Keratinocyte (primary cell): ENCODE results near the gene SYVN1. TPM values are rescaled to one million over a fixed set of nuclear protein-coding genes. Genes with fewer than 3 reads are reported as not detected.

Experiments
- DNase-seq: peaks from one replicate; pipeline ENCODE4 v3.0.0-alpha.2; 2011; ENCODE audit warnings: low read depth, missing footprints, low spot score
- FAIRE-seq: peaks from 2 replicates; lab custom pipeline; 2011; peaks lifted over from hg19 to GRCh38; lab: Jason Lieb, UNC
- H2AFZ ChIP-seq: 2 replicates; pipeline ENCODE4 v1.6.0; 2012; ENCODE audit warnings: low read length, control low read depth, inconsistent platforms; ENCODE audit not compliant: control insufficient read depth
- H3K27ac ChIP-seq: 2 replicates; pipeline ENCODE4 v1.5.1; 2011; ENCODE audit warnings: low read length; ENCODE audit not compliant: control insufficient read depth, insufficient read depth
- H3K27me3 ChIP-seq: 3 replicates; pipeline ENCODE4 v1.6.0; 2011; ENCODE audit warnings: low read length; ENCODE audit not compliant: control insufficient read depth, insufficient read depth; ENCODE audit errors: extremely low read depth
- H3K36me3 ChIP-seq, 2 experiments: 2 replicates in 1 of 2; 3 replicates in 1 of 2; pipeline ENCODE4 v1.5.1; 2011; ENCODE audit warnings: low read length in 2 of 2, mild to moderate bottlenecking in 1 of 2; ENCODE audit not compliant: control insufficient read depth in 2 of 2, insufficient read depth in 2 of 2; ENCODE audit errors: extremely low read depth in 1 of 2
- H3K4me1 ChIP-seq: 3 replicates; pipeline ENCODE4 v1.5.1; 2011; ENCODE audit warnings: low read length; ENCODE audit not compliant: control insufficient read depth, insufficient read depth; ENCODE audit errors: extremely low read depth
- H3K4me2 ChIP-seq: 3 replicates; pipeline ENCODE4 v1.6.0; 2011; ENCODE audit warnings: low read depth, low read length; ENCODE audit not compliant: control insufficient read depth, insufficient read depth; ENCODE audit errors: extremely low read depth
- H3K4me3 ChIP-seq, 3 experiments: fragments of 200-600 bp in 1 of 3; sonication (generic) in 1 of 3; 2 replicates in 2 of 3; 3 replicates in 1 of 3; pipeline ENCODE4 v1.5.1; 2011 to 2016; ENCODE audit warnings: low read length in 3 of 3, mild to moderate bottlenecking in 3 of 3, control low read depth in 2 of 3, inconsistent platforms in 1 of 3, low read depth in 1 of 3, mixed read lengths in 1 of 3, mixed run types in 1 of 3, moderate library complexity in 1 of 3; ENCODE audit not compliant: control insufficient read depth in 2 of 3, insufficient read depth in 2 of 3; ENCODE audit errors: extremely low read depth in 1 of 3
- H3K79me2 ChIP-seq: 2 replicates; pipeline ENCODE4 v1.6.0; 2012; ENCODE audit warnings: low read length; ENCODE audit not compliant: control insufficient read depth, insufficient read depth
- H3K9ac ChIP-seq: 3 replicates; pipeline ENCODE4 v1.6.0; 2011; ENCODE audit warnings: low read length; ENCODE audit not compliant: control insufficient read depth, insufficient read depth; ENCODE audit errors: extremely low read depth
- H3K9me1 ChIP-seq: 3 replicates; pipeline ENCODE4 v1.6.0; 2011; ENCODE audit warnings: low read length; ENCODE audit not compliant: control insufficient read depth, insufficient read depth; ENCODE audit errors: extremely low read depth
- H3K9me3 ChIP-seq: 2 replicates; pipeline ENCODE4 v1.5.1; 2012; ENCODE audit warnings: low read depth, low read length; ENCODE audit not compliant: control insufficient read depth
- H4K20me1 ChIP-seq: 3 replicates; pipeline ENCODE4 v1.6.0; 2011; ENCODE audit warnings: low read length; ENCODE audit not compliant: control insufficient read depth, insufficient read depth; ENCODE audit errors: extremely low read depth
- EZH2 ChIP-seq: IDR thresholded peaks from one replicate; pipeline ENCODE4 v1.6.1; 2012; ENCODE audit warnings: inconsistent platforms, mild to moderate bottlenecking, low read length, moderate library complexity
- dilution Hi-C: fragments of 300-500 bp; cut with MboI; formaldehyde crosslinking; loops from one replicate; pipeline ENCODE4 v1.7.0; 2020; ENCODE audit warnings: low sequenced_read_pairs; ENCODE audit not compliant: extremely low pct_ligation_motif_present
- polyA plus RNA-seq, 5 experiments: library from polyadenylated mRNA; depleted of rRNA in 3 of 5; stranded (reverse) in 3 of 5; stranded (forward) in 1 of 5; unstranded in 1 of 5; fragments of >200 nt; gene quantifications; 1 replicate in 1 of 5; 2 replicates in 3 of 5; 3 replicates in 1 of 5; pipeline versions ENCODE4 v1.2.1 to v1.2.3, GENCODE V29; 2011 to 2012; ENCODE audit warnings: missing spikeins in 2 of 5, low read depth in 1 of 5, low replicate concordance in 1 of 5
- TF ChIP-seq, protein P1 (sequence below), 3 experiments: IDR thresholded peaks in 1 of 3; conservative IDR thresholded peaks in 1 of 3; optimal IDR thresholded peaks in 1 of 3; 2 replicates in 2 of 3; 3 replicates in 1 of 3; pipeline versions ENCODE3 to v1.5.1; 2011; ENCODE audit warnings: low read length in 3 of 3, mild to moderate bottlenecking in 3 of 3, moderate library complexity in 2 of 3, control low read depth in 1 of 3, inconsistent platforms in 1 of 3; ENCODE audit not compliant: insufficient read depth in 2 of 3; ENCODE audit errors: extremely low read depth in 1 of 3

Gene SYVN1
- polyA plus RNA-seq, 1 donor (not counting 4 experiments of a cell fraction or from before 2014, with no cell fraction given), result 10.8 TPM

DNA sequence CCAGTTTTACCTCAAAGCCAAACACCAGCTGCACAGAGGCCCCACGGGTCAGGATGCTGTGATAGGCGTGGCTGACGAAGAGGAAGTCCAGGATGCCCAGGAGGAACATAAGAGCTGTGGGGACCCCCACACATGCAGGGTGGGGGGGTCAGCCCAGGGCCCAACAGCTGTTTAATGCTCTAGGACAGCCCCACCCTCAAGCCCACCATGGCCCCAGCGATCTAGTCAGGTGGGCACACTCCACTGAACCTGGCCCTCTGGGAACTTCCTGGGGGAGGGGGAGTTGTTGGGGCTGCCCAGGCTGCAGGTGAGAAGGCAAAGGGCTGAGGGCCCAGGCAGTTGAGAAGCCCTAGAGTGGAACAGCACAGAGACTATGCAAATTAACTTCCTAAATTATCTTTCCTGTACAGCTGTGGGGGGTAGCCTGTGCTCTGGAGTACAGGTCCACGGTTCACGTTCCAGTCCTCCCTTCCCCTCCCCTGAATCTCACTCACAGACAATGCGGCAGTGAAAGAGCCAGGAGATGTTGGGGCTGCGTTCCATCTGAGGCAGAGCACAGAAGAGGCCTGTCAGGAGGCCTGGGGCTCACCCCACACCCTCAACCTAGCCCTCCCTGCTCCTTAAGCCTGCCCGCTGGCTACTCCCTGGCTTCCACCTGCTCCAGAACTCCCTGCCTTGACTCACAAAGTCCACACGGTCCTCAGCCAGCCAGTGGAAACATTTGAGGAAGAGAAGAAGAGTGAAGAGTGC lies 1.9 kb downstream of the SYVN1 start:
- peaks cover 32% of the 10 kb centered on the region for H3K79me2 ChIP-seq
- H3K27ac ChIP-seq, result no peak overlapping the region
- dilution Hi-C loops, result no loop called here
- H3K9ac ChIP-seq, result no peak overlapping the region
- DNase-seq (no peak), FAIRE-seq (no peak)
- no peak overlapping the region for H3K4me3 ChIP-seq
- H3K36me3 ChIP-seq, result peaks cover 36 to 41% of the 10 kb centered on the region in 2 experiments
- no peaks in the 10 kb centered on the region for H3K9me3 ChIP-seq
- peaks cover 20% of the 10 kb centered on the region for H3K4me1 ChIP-seq
- no peak overlapping the region for H2AFZ ChIP-seq
- H3K4me2 ChIP-seq, result peak overlapping the region; percentile 99
- H3K9me1 ChIP-seq, result no peaks in the 10 kb centered on the region
- H3K27me3 ChIP-seq, result no peaks in the 10 kb centered on the region
- no peak for TF ChIP-seq EZH2
- TF ChIP-seq, protein P1, sequence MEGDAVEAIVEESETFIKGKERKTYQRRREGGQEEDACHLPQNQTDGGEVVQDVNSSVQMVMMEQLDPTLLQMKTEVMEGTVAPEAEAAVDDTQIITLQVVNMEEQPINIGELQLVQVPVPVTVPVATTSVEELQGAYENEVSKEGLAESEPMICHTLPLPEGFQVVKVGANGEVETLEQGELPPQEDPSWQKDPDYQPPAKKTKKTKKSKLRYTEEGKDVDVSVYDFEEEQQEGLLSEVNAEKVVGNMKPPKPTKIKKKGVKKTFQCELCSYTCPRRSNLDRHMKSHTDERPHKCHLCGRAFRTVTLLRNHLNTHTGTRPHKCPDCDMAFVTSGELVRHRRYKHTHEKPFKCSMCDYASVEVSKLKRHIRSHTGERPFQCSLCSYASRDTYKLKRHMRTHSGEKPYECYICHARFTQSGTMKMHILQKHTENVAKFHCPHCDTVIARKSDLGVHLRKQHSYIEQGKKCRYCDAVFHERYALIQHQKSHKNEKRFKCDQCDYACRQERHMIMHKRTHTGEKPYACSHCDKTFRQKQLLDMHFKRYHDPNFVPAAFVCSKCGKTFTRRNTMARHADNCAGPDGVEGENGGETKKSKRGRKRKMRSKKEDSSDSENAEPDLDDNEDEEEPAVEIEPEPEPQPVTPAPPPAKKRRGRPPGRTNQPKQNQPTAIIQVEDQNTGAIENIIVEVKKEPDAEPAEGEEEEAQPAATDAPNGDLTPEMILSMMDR (optimal IDR thresholded peaks at IDR 0.05 in 1 of 3, IDR thresholded peaks at IDR 0.05 in 1 of 3, conservative IDR thresholded peaks at IDR 0.05 in 1 of 3; ENCODE audit: extremely low read depth in 1 of 3, insufficient read depth in 2 of 3, low read length in 3 of 3), result no peak
- peaks cover 8% of the 10 kb centered on the region for H4K20me1 ChIP-seq

DNA sequence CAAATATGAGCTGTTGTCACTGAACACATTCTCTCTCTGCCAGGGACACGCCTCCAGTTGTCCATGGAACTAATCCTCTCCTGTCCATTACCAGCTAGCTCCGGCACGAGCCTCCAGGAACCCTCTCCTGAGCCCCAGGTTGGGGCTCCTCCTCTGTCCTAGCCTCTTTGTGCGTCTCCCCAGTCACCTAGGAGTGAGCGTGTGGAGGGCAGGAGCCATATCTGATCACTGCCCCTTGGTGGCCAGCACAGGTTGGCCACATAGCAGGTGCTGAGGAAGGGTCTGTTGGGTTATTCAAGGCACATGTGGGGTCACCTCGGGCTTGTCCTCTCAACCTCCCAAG lies 2.5 kb downstream of the SYVN1 start:
- TF ChIP-seq, protein P1 (optimal IDR thresholded peaks at IDR 0.05 in 1 of 3, IDR thresholded peaks at IDR 0.05 in 1 of 3, conservative IDR thresholded peaks at IDR 0.05 in 1 of 3; ENCODE audit: extremely low read depth in 1 of 3, insufficient read depth in 2 of 3, low read length in 3 of 3), result no peak
- no peak for TF ChIP-seq EZH2
- peaks cover 8% of the 10 kb centered on the region for H4K20me1 ChIP-seq
- no peaks in the 10 kb centered on the region for H3K27me3 ChIP-seq
- FAIRE-seq, result no peak
- H3K36me3 ChIP-seq, result peaks cover 37 to 45% of the 10 kb centered on the region in 2 experiments
- peaks cover 20% of the 10 kb centered on the region for H3K4me1 ChIP-seq
- no peaks in the 10 kb centered on the region for H3K9me3 ChIP-seq
- H3K79me2 ChIP-seq, result peaks cover 32% of the 10 kb centered on the region
- H3K9me1 ChIP-seq, result no peaks in the 10 kb centered on the region
- no peak overlapping the region for H2AFZ ChIP-seq
- dilution Hi-C loops, result no loop called here
- no peak overlapping the region for H3K4me2 ChIP-seq
- H3K9ac ChIP-seq, result no peak overlapping the region
- no peak overlapping the region for H3K27ac ChIP-seq
- no peak for DNase-seq
- no peak overlapping the region for H3K4me3 ChIP-seq
